GM12865 (cell line): ENCODE measurements around the gene TENM3.

ENCODE experiments used
- DNase-seq: peaks from one replicate; pipeline ENCODE4 v3.0.0; 2010; ENCODE audit warnings: low read depth
- H3K4me3 ChIP-seq: 2 replicates; pipeline ENCODE4 v1.5.1; 2011; ENCODE audit warnings: mild to moderate bottlenecking, low read depth, low read length, control low read depth
- CTCF ChIP-seq: IDR thresholded peaks from 2 replicates; pipeline ENCODE4 v1.5.1; 2011; ENCODE audit warnings: low read length, control low read depth, low read depth, inconsistent platforms; ENCODE audit not compliant: insufficient read depth; ENCODE audit errors: missing control alignments

Gene TENM3

GRCh38 chr4:182704077-182704476 lies 460.9 kb downstream of the TENM3 start:
- DNase-seq, result no peak
- TF ChIP-seq CTCF, result no peak

GRCh38 chr4:182704948-182705347 lies 461.7 kb downstream of the TENM3 start:
- no peak for TF ChIP-seq CTCF
- no peak for DNase-seq

More at GRCh38 chr4:182704077-182704476, 460.9 kb downstream of the TENM3 start:
- no peak overlapping the region for H3K4me3 ChIP-seq

GRCh38 chr4:182705389-182705788 lies 462.2 kb downstream of the TENM3 start:
- no peak for DNase-seq
- no peak overlapping the region for H3K4me3 ChIP-seq
- TF ChIP-seq CTCF, result no peak

More at GRCh38 chr4:182704948-182705347, 461.7 kb downstream of the TENM3 start:
- H3K4me3 ChIP-seq, result no peak overlapping the region

DNA sequence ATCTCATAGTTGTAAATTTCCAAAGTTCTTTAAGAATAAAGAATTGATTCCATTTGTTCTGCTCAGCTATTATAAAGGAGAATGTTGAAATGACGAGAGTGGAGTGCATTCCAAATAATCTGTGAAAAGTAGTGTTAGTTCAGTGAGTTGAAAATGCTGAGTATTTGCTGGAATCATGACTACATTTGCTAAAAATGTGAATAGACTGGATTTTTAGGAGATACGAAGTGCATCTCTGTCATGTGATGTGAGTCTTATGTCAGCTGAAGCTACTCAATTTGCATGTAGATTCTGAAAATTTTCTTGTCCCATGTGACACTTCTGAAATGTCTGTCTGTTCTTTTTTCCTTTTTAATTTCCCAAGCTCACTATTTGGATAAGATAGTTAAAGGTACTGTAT lies 468.0 kb downstream of the TENM3 start:
- H3K4me3 ChIP-seq, result no peak overlapping the region
- TF ChIP-seq CTCF, result no peak
- no peak for DNase-seq

DNA sequence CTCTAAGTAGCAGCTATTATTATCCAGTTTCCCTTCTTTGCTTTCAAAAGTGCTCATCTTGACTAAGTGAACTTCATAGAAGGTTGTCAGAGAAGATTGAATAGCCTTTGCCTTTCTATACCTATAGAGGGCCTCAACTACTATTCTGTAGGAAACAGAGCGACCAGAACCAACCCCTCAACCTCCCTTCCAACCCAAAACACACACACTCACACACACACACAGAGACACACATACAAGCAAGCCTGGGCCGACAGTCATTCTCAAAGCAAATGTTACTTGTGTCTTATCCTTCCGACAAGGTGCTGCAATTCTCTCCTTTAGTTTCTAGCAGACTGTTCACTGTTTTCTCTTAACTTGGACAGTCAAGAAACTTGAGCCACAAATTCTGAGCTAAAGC lies 472.3 kb downstream of the TENM3 start:
- H3K4me3 ChIP-seq, result no peak overlapping the region
- DNase-seq, result peak; percentile 1
- TF ChIP-seq CTCF, result no peak

- DNase-seq, result no peak
- no peak overlapping the region for H3K4me3 ChIP-seq
- TF ChIP-seq CTCF, result no peak
Observed at GRCh38 chr4:182716192-182716591, 473.0 kb downstream of the TENM3 start.

- no peak for TF ChIP-seq CTCF
- H3K4me3 ChIP-seq, result no peak overlapping the region
- DNase-seq, result peak; percentile 42
Observed at GRCh38 chr4:182717788-182718583, 474.8 kb downstream of the TENM3 start.
